Measurements from ENCODE around the gene OR10H5. TPM values are rescaled to one million over a fixed set of nuclear protein-coding genes. Genes with fewer than 3 reads are reported as not detected.

The OR10H5 gene
- total RNA-seq, 1 experiment from 2014 or later, result under 0.01 TPM

- peak; percentile 63 for DNase-seq (ENCODE audit: low read depth)
These were observed 56.4 kb downstream of the OR10H5 start for GRCh38 chr19:15843894-15844222.

- DNase-seq (ENCODE audit: low read depth), result no peak
These were observed 59.5 kb downstream of the OR10H5 start for GRCh38 chr19:15846923-15847322.

GRCh38 chr19:15850385-15850784 lies 62.9 kb downstream of the OR10H5 start:
- DNase-seq (ENCODE audit: low read depth), result no peak

Other genes starting within 250 kb of the OR10H5 start
- not detected in 2 replicates for gene CYP4F8, start 172.4 kb upstream of the OR10H5 start, total RNA-seq (2014; rRNA removed; shearing (Covaris generic))
- not detected in 2 replicates for gene CYP4F3, start 146.8 kb upstream of the OR10H5 start, total RNA-seq (2014; rRNA removed; shearing (Covaris generic))
- 0.29 and 0.51 TPM in 2 replicates for gene CYP4F12, start 114.6 kb upstream of the OR10H5 start, total RNA-seq (2014; rRNA removed; shearing (Covaris generic))
- not detected in 2 replicates for gene OR10H2, start 59.6 kb upstream of the OR10H5 start, total RNA-seq (2014; rRNA removed; shearing (Covaris generic))
- not detected in 2 replicates for gene OR10H3, start 49.7 kb upstream of the OR10H5 start, total RNA-seq (2014; rRNA removed; shearing (Covaris generic))
- not detected in 2 replicates for gene OR10H1, start 28.0 kb downstream of the OR10H5 start, total RNA-seq (2014; rRNA removed; shearing (Covaris generic))
- gene CYP4F2, start 110.4 kb downstream of the OR10H5 start, total RNA-seq (2014; rRNA removed; shearing (Covaris generic)), result not detected in 2 replicates
- 0.29 and 1.0 TPM in 2 replicates for gene CYP4F11, start 146.9 kb downstream of the OR10H5 start, total RNA-seq (2014; rRNA removed; shearing (Covaris generic))
- gene OR10H4, start 161.3 kb downstream of the OR10H5 start, total RNA-seq (2014; rRNA removed; shearing (Covaris generic)), result not detected in 2 replicates

All from Daoy (cell line).